Measurements from ENCODE around the gene GPR146.

The GPR146 gene

GRCh38 chr7:1061180-1061579 is 16.8 kb downstream of the GPR146 start:
- Histone ChIP-seq H3K79me1 (ENCODE audit: low read length) (no peaks in the 10 kb centered on the region), H3K27me3 (ENCODE audit: insufficient read depth, low read length, poor library complexity) (no peaks in the 10 kb centered on the region), H2BK120ac (ENCODE audit: low read depth, low read length) (no peak overlapping the region), H3K9ac (ENCODE audit: low read length) (no peak overlapping the region), H2BK5ac (ENCODE audit: low read length) (no peak overlapping the region), H3K27ac (ENCODE audit: low read depth, low read length) (no peak overlapping the region), H4K8ac (ENCODE audit: low read depth, low read length) (no peak overlapping the region), H3K23ac (ENCODE audit: low read length) (no peak overlapping the region), H3K4me2 (ENCODE audit: low read length) (no peak overlapping the region), H3K4me3 (ENCODE audit: low read length) (no peak overlapping the region), H2BK15ac (replicated peaks; ENCODE audit: low read depth) (no peak overlapping the region), H2AK5ac (ENCODE audit: low read length) (no peak overlapping the region), H3K4ac (ENCODE audit: low read depth, low read length) (no peak overlapping the region), H3K4me1 (ENCODE audit: control insufficient read depth, low read depth, low read length) (peaks cover 4% of the 10 kb centered on the region), H3K18ac (ENCODE audit: low read length) (no peak overlapping the region), H3K56ac (ENCODE audit: low read length) (no peak overlapping the region), H3K79me2 (ENCODE audit: control insufficient read depth, insufficient read depth, low read length) (no peaks in the 10 kb centered on the region), H3K36me3 (ENCODE audit: control insufficient read depth, insufficient read depth, low read length) (no peaks in the 10 kb centered on the region), H4K5ac (ENCODE audit: low read length) (no peak overlapping the region)
- WGBS (ENCODE audit: extremely low coverage, insufficient coverage, low lambda C conversion rate) = no CpG with 5 or more reads among the region's 9 CpGs
- no peak for DNase-seq

GRCh38 chr7:1062296-1063294 is 18.2 kb downstream of the GPR146 start:
- H3K4me3 ChIP-seq (ENCODE audit: low read length) = no peak overlapping the region
- no CpG with 5 or more reads among the region's 33 CpGs for WGBS (ENCODE audit: extremely low coverage, insufficient coverage, low lambda C conversion rate)
- DNase-seq = no peak

GRCh38 chr7:1063361-1063760 is 19.0 kb downstream of the GPR146 start:
- H3K56ac ChIP-seq (ENCODE audit: low read length) = no peak overlapping the region
- no peak for DNase-seq
- no peak overlapping the region for H2BK15ac ChIP-seq (replicated peaks; ENCODE audit: low read depth)
- no peak overlapping the region for H3K23ac ChIP-seq (ENCODE audit: low read length)
- H2AK5ac ChIP-seq (ENCODE audit: low read length) = no peak overlapping the region
- H3K79me1 ChIP-seq (ENCODE audit: low read length) = no peaks in the 10 kb centered on the region
- no peak overlapping the region for H2BK5ac ChIP-seq (ENCODE audit: low read length)
- H3K4ac ChIP-seq (ENCODE audit: low read depth, low read length) = no peak overlapping the region
- no peaks in the 10 kb centered on the region for H3K27me3 ChIP-seq (ENCODE audit: insufficient read depth, low read length, poor library complexity)
- H3K4me3 ChIP-seq (ENCODE audit: low read length) = no peak overlapping the region
- no peak overlapping the region for H3K4me2 ChIP-seq (ENCODE audit: low read length)
- no peak overlapping the region for H2BK120ac ChIP-seq (ENCODE audit: low read depth, low read length)
- H3K9ac ChIP-seq (ENCODE audit: low read length) = no peak overlapping the region
- H3K4me1 ChIP-seq (ENCODE audit: control insufficient read depth, low read depth, low read length) = peaks cover 4% of the 10 kb centered on the region
- H3K27ac ChIP-seq (ENCODE audit: low read depth, low read length) = no peak overlapping the region
- H4K5ac ChIP-seq (ENCODE audit: low read length) = no peak overlapping the region
- no peak overlapping the region for H3K18ac ChIP-seq (ENCODE audit: low read length)
- H4K8ac ChIP-seq (ENCODE audit: low read depth, low read length) = no peak overlapping the region
- no peaks in the 10 kb centered on the region for H3K36me3 ChIP-seq (ENCODE audit: control insufficient read depth, insufficient read depth, low read length)
- H3K79me2 ChIP-seq (ENCODE audit: control insufficient read depth, insufficient read depth, low read length) = no peaks in the 10 kb centered on the region
- WGBS (ENCODE audit: extremely low coverage, insufficient coverage, low lambda C conversion rate) = no CpG with 5 or more reads among the region's 21 CpGs

More at GRCh38 chr7:1062296-1063294, 18.2 kb downstream of the GPR146 start:
- no peak overlapping the region for H3K27ac ChIP-seq (ENCODE audit: low read depth, low read length)
- no peak overlapping the region for H4K5ac ChIP-seq (ENCODE audit: low read length)
- H3K79me2 ChIP-seq (ENCODE audit: control insufficient read depth, insufficient read depth, low read length) = no peaks in the 10 kb centered on the region
- no peak overlapping the region for H3K4ac ChIP-seq (ENCODE audit: low read depth, low read length)
- no peak overlapping the region for H2BK120ac ChIP-seq (ENCODE audit: low read depth, low read length)
- no peak overlapping the region for H3K4me2 ChIP-seq (ENCODE audit: low read length)
- no peak overlapping the region for H2BK15ac ChIP-seq (replicated peaks; ENCODE audit: low read depth)
- no peak overlapping the region for H2BK5ac ChIP-seq (ENCODE audit: low read length)
- H3K27me3 ChIP-seq (ENCODE audit: insufficient read depth, low read length, poor library complexity) = no peaks in the 10 kb centered on the region
- no peak overlapping the region for H3K56ac ChIP-seq (ENCODE audit: low read length)
- no peak overlapping the region for H3K23ac ChIP-seq (ENCODE audit: low read length)
- no peak overlapping the region for H2AK5ac ChIP-seq (ENCODE audit: low read length)
- H3K18ac ChIP-seq (ENCODE audit: low read length) = no peak overlapping the region
- peaks cover 4% of the 10 kb centered on the region for H3K4me1 ChIP-seq (ENCODE audit: control insufficient read depth, low read depth, low read length)
- H3K79me1 ChIP-seq (ENCODE audit: low read length) = no peaks in the 10 kb centered on the region
- no peak overlapping the region for H4K8ac ChIP-seq (ENCODE audit: low read depth, low read length)
- no peak overlapping the region for H3K9ac ChIP-seq (ENCODE audit: low read length)
- H3K36me3 ChIP-seq (ENCODE audit: control insufficient read depth, insufficient read depth, low read length) = no peaks in the 10 kb centered on the region

GRCh38 chr7:1064581-1064980 is 20.2 kb downstream of the GPR146 start:
- no peak overlapping the region for H3K56ac ChIP-seq (ENCODE audit: low read length)
- H3K36me3 ChIP-seq (ENCODE audit: control insufficient read depth, insufficient read depth, low read length) = no peaks in the 10 kb centered on the region
- no peak overlapping the region for H3K23ac ChIP-seq (ENCODE audit: low read length)
- H3K4me2 ChIP-seq (ENCODE audit: low read length) = no peak overlapping the region
- peaks cover 4% of the 10 kb centered on the region for H3K4me1 ChIP-seq (ENCODE audit: control insufficient read depth, low read depth, low read length)
- H3K79me1 ChIP-seq (ENCODE audit: low read length) = no peaks in the 10 kb centered on the region
- H3K9ac ChIP-seq (ENCODE audit: low read length) = no peak overlapping the region
- H3K4me3 ChIP-seq (ENCODE audit: low read length) = no peak overlapping the region
- no peak overlapping the region for H2BK5ac ChIP-seq (ENCODE audit: low read length)
- H3K27ac ChIP-seq (ENCODE audit: low read depth, low read length) = no peak overlapping the region
- H4K8ac ChIP-seq (ENCODE audit: low read depth, low read length) = no peak overlapping the region
- no peak overlapping the region for H3K18ac ChIP-seq (ENCODE audit: low read length)
- no peak overlapping the region for H3K4ac ChIP-seq (ENCODE audit: low read depth, low read length)
- no CpG with 5 or more reads among the region's 13 CpGs for WGBS (ENCODE audit: extremely low coverage, insufficient coverage, low lambda C conversion rate)
- no peak overlapping the region for H2BK15ac ChIP-seq (replicated peaks; ENCODE audit: low read depth)
- H3K27me3 ChIP-seq (ENCODE audit: insufficient read depth, low read length, poor library complexity) = no peaks in the 10 kb centered on the region
- no peak overlapping the region for H2AK5ac ChIP-seq (ENCODE audit: low read length)
- no peak overlapping the region for H2BK120ac ChIP-seq (ENCODE audit: low read depth, low read length)
- no peak for DNase-seq
- no peak overlapping the region for H4K5ac ChIP-seq (ENCODE audit: low read length)
- no peaks in the 10 kb centered on the region for H3K79me2 ChIP-seq (ENCODE audit: control insufficient read depth, insufficient read depth, low read length)

GRCh38 chr7:1065263-1065584 is 20.9 kb downstream of the GPR146 start:
- H3K4me2 ChIP-seq (ENCODE audit: low read length) = no peak overlapping the region
- H3K79me2 ChIP-seq (ENCODE audit: control insufficient read depth, insufficient read depth, low read length) = no peaks in the 10 kb centered on the region
- H3K23ac ChIP-seq (ENCODE audit: low read length) = no peak overlapping the region
- H3K27ac ChIP-seq (ENCODE audit: low read depth, low read length) = no peak overlapping the region
- H3K56ac ChIP-seq (ENCODE audit: low read length) = peak overlapping the region; percentile 54
- H4K5ac ChIP-seq (ENCODE audit: low read length) = no peak overlapping the region
- H3K4me1 ChIP-seq (ENCODE audit: control insufficient read depth, low read depth, low read length) = peaks cover 2% of the 10 kb centered on the region
- no peak overlapping the region for H3K4ac ChIP-seq (ENCODE audit: low read depth, low read length)
- H3K27me3 ChIP-seq (ENCODE audit: insufficient read depth, low read length, poor library complexity) = no peaks in the 10 kb centered on the region
- H2BK120ac ChIP-seq (ENCODE audit: low read depth, low read length) = no peak overlapping the region
- no peak overlapping the region for H4K8ac ChIP-seq (ENCODE audit: low read depth, low read length)
- H2AK5ac ChIP-seq (ENCODE audit: low read length) = no peak overlapping the region
- no peak overlapping the region for H3K9ac ChIP-seq (ENCODE audit: low read length)
- no peaks in the 10 kb centered on the region for H3K36me3 ChIP-seq (ENCODE audit: control insufficient read depth, insufficient read depth, low read length)
- H3K4me3 ChIP-seq (ENCODE audit: low read length) = no peak overlapping the region
- H3K18ac ChIP-seq (ENCODE audit: low read length) = no peak overlapping the region
- no peak for DNase-seq
- H2BK5ac ChIP-seq (ENCODE audit: low read length) = no peak overlapping the region
- H2BK15ac ChIP-seq (replicated peaks; ENCODE audit: low read depth) = no peak overlapping the region
- WGBS (ENCODE audit: extremely low coverage, insufficient coverage, low lambda C conversion rate) = no CpG with 5 or more reads among the region's 12 CpGs
- H3K79me1 ChIP-seq (ENCODE audit: low read length) = no peaks in the 10 kb centered on the region
